ENCODE measurements around the gene SF3A1. TPM values are rescaled to one million over a fixed set of nuclear protein-coding genes. Genes with fewer than 3 reads are reported as not detected.

SF3A1 gene
- polyA plus RNA-seq, 1 donor from 2014 or later = 14.4 TPM

- Histone ChIP-seq H3K9ac (ENCODE audit: low read length) (no peak overlapping the region), H3K9me2 (ENCODE audit: insufficient read depth, low read length) (no peaks in the 10 kb centered on the region), H2AFZ (ENCODE audit: low read depth, low read length) (no peak overlapping the region), H3K9me3 (ENCODE audit: low read length) (no peaks in the 10 kb centered on the region), H3K79me2 (replicated peaks; ENCODE audit: insufficient read depth, low read length) (no peaks in the 10 kb centered on the region), H3K4me3 (ENCODE audit: low read length) (no peak overlapping the region), H3F3A (ENCODE audit: insufficient read depth, low read length, poor library complexity, severe bottlenecking) (no peaks in the 10 kb centered on the region), H3K27me3 (ENCODE audit: insufficient read depth, low read depth, low read length) (no peaks in the 10 kb centered on the region), H3K27ac (ENCODE audit: low read length) (no peak overlapping the region), H3K36me3 (ENCODE audit: insufficient read depth, low read length) (peaks cover 5% of the 10 kb centered on the region), H3K4me2 (ENCODE audit: low read length) (no peak overlapping the region), H4K20me1 (ENCODE audit: insufficient read depth) (no peaks in the 10 kb centered on the region)
- TF ChIP-seq SMC3 (conservative IDR thresholded peaks at IDR 0.05; ENCODE audit: poor library complexity) (no peak), TAF1 (IDR thresholded peaks at IDR 0.05; ENCODE audit: low read depth) (no peak), POLR2AphosphoS5 (IDR thresholded peaks at IDR 0.05) (no peak), RAD21 (conservative IDR thresholded peaks at IDR 0.05) (no peak), REST (IDR thresholded peaks at IDR 0.05; ENCODE audit: borderline replicate concordance) (no peak), EZH2 (IDR thresholded peaks at IDR 0.05; ENCODE audit: borderline replicate concordance, insufficient read depth, low read length, poor library complexity, severe bottlenecking) (no peak), EP300 (conservative IDR thresholded peaks at IDR 0.05; ENCODE audit: poor library complexity, severe bottlenecking) (no peak), MXI1 (conservative IDR thresholded peaks at IDR 0.05; ENCODE audit: poor library complexity, severe bottlenecking) (no peak), CTCF (IDR thresholded peaks at IDR 0.05; ENCODE audit: poor library complexity, severe bottlenecking) (no peak)
Observed at GRCh38 chr22:30381264-30381663, 24.6 kb upstream of the SF3A1 start.

GRCh38 chr22:30380011-30380410, 23.3 kb upstream of the SF3A1 start:
- H4K20me1 ChIP-seq (ENCODE audit: insufficient read depth) = no peaks in the 10 kb centered on the region
- H3K9me2 ChIP-seq (ENCODE audit: insufficient read depth, low read length) = no peaks in the 10 kb centered on the region
- H3K9me3 ChIP-seq (ENCODE audit: low read length) = no peaks in the 10 kb centered on the region
- H3K9ac ChIP-seq (ENCODE audit: low read length) = no peak overlapping the region
- no peak overlapping the region for H3K4me3 ChIP-seq (ENCODE audit: low read length)
- no peak overlapping the region for H3K27ac ChIP-seq (ENCODE audit: low read length)
- no peaks in the 10 kb centered on the region for H3F3A ChIP-seq (ENCODE audit: insufficient read depth, low read length, poor library complexity, severe bottlenecking)
- TF ChIP-seq EP300 (conservative IDR thresholded peaks at IDR 0.05; ENCODE audit: poor library complexity, severe bottlenecking) = no peak
- no peak for TF ChIP-seq MXI1 (conservative IDR thresholded peaks at IDR 0.05; ENCODE audit: poor library complexity, severe bottlenecking)
- TF ChIP-seq CTCF (IDR thresholded peaks at IDR 0.05; ENCODE audit: poor library complexity, severe bottlenecking) = no peak
- no peak for TF ChIP-seq REST (IDR thresholded peaks at IDR 0.05; ENCODE audit: borderline replicate concordance)
- TF ChIP-seq POLR2AphosphoS5 (IDR thresholded peaks at IDR 0.05) = no peak
- TF ChIP-seq EZH2 (IDR thresholded peaks at IDR 0.05; ENCODE audit: borderline replicate concordance, insufficient read depth, low read length, poor library complexity, severe bottlenecking) = no peak
- TF ChIP-seq SMC3 (conservative IDR thresholded peaks at IDR 0.05; ENCODE audit: poor library complexity) = no peak
- no peak for TF ChIP-seq RAD21 (conservative IDR thresholded peaks at IDR 0.05)
- no peak for TF ChIP-seq TAF1 (IDR thresholded peaks at IDR 0.05; ENCODE audit: low read depth)
- H3K79me2 ChIP-seq (replicated peaks; ENCODE audit: insufficient read depth, low read length) = no peaks in the 10 kb centered on the region
- no peaks in the 10 kb centered on the region for H3K27me3 ChIP-seq (ENCODE audit: insufficient read depth, low read depth, low read length)
- no peak overlapping the region for H3K4me2 ChIP-seq (ENCODE audit: low read length)
- peaks cover 5% of the 10 kb centered on the region for H3K36me3 ChIP-seq (ENCODE audit: insufficient read depth, low read length)
- H2AFZ ChIP-seq (ENCODE audit: low read depth, low read length) = no peak overlapping the region
